D341Med (cell line): ENCODE results near the gene IL17REL.
A peak's percentile ranks its signal among the peaks of the same experiment; 100 is the strongest.

Experiments
- DNase-seq: peaks from one replicate; pipeline ENCODE4 v3.0.0; 2012; ENCODE audit warnings: low spot score

IL17REL gene

DNA sequence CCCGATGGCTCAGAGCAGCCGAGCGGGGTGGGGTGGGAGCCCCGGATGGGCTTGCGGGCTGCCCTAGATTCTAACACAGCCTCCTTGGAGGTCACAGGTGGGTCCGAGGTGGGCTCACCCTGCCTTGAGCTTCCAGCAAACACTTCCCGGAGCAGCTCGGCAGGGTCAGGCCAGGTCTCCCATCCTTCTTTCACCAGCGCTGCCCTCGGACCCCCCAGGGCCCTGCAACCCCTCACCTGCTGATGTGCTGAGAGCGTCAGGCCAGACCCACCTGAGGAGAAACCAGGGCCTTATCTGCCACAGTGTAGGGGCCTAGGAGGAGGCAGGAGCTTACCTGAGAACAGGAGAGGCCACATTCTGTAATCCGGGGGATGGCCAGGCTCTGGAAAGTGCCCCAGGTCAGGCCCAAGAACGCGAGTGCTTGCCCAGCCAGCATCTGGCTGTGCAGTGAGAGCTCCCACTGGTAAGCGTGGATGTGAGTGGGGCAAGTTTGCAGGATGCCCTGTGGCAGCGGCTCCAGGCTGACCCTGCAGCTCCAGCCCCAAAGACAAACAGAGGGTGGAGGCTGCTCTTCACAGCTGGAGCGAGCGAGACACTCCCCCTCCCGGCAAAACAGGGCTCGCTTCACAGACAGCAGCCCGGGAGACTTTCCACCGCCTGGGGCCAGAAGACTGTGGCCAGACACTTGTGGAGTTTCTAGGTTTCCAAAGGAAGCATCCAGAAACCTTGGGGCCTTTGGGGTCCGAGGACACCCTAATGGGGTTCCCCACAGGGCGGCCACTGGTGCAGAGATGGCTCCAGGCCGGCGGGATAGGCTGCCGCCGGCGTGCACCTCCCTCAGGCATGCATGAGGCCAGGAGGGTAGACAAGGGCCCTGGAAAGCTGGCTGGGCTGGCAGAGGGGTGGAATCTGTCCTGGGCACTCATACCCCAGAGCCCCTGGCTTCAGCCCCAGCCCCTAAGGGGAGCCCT is at the start of gene IL17REL:
IL17REL (minus strand) TSS at position 555 of the 971 bp plus-strand sequence; CDS start at position 436, 119 bp downstream.
- DNase-seq = peak; percentile 46

DNA sequence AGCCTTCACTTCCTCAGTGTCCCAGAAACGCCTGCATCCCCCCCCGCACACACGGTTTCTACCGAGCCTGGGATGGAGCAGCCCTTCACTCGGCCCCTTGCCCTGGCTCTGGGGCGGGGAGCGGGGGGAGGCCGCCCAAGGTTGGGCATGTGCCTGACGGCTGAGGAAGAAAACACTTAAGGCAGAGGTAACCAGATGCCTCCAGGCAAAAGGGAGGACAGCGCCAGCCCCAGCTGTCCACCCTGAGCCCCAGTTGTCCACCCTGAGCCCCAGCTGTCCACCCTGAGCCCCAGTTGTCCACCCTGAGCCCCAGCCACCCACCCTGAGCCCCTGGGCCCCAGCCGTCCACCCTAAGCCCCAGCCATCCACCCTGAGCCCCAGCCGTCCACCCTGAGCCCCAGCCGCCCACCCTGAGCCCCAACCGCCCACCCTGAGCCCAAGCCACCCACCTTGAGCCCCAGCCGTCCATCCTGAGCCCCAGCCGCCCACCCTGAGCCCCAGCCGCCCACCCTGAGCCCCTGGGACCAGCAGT is 49.3 kb upstream of the IL17REL start:
- DNase-seq = no peak

DNA sequence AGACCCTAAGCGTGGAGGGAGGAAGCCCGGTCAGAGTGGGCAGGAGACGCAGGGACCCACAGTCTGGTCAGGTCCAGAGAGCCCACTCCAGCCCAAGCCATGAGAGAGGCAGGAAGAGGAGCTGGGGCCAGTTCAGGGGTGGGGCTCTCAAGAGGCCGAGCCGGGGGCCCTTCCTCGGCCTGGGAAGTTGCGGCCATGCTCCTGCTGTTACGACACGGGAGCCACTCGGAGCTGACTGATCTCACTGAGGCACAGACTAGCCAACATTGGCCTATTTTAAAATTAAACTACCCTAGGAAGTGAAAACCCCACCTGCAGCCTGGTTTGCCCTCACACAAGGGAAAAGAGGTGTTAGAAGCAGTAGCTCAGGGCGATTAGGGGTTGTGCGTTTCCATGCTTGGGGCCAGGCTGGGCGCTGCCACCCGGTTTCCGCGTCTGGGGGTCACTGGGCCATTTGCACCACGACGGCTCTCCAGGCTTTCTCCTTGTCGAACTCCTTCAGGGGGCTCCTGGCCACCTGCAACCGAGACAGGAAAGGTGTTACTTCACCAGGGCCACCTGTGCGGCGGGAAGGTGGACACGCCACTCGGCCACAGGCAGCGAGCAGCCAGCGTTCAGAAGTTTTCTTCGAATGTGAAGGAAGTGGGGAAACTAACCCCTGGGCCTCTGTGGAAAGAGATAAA is 48.7 kb upstream of the IL17REL start:
- DNase-seq = no peak

DNA sequence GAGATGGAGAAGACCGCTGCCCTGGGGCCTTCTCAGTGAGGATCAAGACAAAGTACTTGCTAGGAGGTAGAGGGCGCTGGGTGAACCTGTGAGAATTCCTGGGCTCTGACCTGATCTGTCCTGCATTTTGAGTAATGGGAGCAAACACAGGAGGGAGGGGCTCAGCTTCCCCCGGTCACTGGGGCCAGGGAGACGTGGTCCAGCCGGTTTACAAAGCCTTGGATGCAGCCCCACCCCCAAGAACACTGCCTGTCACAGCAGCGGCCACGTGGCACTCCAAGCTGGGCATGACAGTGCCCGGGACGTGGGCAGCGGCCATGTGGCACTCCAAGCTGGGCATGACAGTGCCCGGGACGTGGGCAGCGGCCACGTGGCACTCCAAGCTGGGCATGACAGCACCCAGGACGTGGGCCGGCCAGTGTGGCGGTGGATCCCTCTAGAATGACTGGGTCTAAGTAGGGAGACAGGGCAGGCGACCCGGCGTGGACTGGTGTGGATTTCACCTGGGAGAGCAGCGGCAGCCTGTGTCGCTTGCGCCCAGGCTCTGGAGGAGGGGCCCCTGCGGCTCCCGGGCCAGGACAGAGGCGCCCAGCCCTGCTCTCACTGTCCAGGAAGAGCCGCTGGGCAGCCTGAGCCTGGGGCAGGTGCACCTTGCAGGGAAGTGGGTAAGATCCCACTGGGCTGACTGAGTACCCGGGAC is 48.0 kb upstream of the IL17REL start:
- DNase-seq = no peak

DNA sequence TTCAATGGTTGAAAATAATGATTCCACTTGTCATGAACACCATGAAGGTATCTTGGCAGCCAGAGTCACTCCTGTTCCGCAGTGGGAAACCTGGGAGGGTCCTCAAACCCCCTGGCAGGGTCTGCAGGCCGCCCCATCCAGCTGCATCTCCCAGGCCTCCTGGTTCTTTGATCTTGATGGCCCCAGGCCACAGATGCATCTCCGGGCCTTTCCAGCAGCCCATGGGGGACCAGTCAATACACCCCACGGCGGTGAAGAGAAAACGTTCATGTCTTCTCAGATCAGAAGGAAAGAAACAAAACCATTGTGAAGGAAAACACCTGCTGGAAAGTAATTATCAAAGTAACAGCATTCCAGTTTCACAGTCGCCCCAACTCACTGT is 47.3 kb upstream of the IL17REL start:
- no peak for DNase-seq

DNA sequence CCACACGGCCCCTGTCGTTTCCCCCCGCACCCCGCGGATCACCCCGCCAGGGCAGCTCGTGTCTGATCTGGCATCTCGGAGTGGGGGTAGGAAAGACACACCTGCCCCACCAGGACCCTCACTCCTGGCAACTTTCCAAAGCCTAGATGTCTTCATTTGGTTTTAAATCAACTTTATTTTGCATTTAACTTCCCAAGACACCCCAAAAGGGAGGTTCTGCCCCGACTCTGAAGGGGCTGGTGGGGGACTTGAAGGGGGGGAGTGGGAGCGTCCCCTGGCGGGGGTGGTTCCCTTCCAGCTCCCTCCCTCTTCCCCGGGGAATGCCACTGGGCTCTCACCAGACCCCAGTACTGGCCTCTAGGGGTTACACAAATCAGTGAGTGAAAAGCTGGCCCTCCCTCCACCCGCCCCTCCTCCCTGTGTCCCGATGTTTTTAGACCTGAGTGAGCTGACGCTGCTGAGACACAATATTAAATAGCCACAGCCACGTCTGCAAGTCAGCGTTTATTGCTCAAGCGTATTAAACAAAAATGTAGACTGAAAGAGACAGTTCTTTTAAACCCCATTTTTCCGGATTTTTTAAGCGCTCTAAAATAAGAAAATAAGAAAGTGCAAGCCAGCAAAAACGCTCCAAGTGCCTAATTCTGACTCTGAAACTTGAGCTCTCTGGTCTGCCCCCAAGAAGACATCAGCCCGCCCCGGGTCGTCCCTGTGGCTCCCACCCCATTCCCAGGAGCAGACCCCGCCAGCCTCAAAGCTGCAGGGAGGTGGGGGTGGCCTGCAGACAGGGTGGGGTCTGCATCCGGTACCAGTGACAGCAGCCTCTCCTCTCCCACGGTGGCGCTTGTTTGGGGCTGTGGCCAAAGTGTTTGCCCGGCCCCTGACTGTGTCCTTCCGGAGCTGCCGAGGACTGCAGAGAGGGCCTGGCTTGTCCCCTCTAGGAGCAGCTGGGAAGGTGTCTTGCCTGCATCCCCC is 46.6 kb upstream of the IL17REL start:
- no peak for DNase-seq

DNA sequence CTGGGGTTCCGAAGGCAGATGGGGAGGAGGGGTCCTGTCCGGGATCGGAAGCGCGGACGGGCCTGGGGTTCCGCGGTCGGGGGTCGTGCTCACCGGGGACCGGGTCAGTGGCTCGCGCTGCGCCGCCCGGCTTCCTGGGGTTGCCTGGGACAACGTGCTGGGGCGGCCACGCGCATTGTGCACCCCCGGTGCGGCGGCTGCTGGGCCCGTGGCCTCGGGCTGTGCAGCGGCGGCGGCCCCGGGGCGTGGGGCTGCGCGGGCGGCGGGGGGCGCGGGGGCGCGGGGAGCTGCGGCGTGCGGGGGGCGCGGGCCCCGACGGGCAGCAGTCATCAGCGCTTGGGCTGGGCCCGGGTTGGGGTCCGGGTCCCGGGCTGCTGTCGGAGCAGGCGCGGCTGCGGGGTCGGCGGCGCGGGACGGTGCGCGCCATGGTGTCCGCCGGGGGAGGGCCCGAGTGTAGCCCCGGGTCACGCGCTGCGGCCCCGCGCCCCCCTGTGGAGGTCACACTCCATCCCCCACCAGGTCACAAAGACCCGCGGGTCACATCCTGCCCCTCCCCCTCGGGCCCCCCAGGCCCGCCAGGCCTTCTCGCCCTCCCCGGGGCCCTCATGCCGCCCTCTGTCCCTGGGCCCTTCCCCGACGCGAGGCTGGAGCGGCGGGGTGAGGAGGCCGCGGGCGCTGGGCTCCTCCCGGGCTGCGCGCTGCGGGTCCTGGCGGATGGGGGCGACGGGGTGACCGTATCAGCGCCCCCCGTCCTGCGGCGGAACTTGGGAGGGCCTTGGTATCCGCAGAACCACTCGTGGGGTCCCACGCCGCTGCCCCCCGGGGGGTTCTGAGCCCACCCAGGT is 45.7 kb upstream of the IL17REL start, which contains the start of gene TTLL8:
TTLL8 (minus strand) TSS at position 238 of the 845 bp plus-strand sequence.
- DNase-seq = no peak

DNA sequence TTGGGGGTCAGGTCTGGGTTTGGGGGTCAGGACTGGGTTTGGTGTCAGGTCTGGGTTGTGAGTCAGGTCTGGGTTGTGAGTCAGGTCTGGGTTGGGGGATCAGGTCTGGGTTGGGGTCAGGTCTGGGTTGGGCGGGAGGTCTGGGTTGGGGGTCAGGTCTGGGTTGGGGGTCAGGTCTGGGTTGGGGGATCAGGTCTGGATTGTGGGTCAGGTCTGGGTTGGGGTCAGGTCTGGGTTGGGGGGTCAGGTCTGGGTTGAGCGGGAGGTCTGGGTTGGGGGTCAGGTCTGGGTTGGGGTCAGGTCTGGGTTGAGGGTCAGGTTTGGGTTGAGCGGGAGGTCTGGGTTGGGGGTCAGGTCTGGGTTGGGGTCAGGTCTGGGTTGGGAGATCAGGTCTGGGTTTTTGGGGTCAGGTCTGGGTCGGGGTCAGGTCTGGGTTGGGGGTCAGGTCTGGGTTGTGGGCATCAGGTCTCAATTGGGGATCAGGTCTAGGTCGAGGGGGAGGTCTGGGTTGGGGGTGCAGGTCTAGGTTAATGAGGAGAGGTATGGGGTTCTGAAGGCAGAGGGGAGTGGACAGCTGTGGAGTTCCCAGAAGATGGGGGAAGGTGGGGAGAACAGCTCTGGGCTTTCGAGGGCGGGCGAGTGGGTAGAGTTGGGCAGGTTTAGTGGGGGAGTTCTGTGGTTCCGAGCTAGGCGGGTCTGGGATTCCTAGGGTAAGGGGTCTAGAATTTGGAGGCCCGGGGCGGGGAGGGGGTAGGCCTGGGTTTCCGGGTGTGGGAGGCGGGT is 44.9 kb upstream of the IL17REL start:
- no peak for DNase-seq

DNA sequence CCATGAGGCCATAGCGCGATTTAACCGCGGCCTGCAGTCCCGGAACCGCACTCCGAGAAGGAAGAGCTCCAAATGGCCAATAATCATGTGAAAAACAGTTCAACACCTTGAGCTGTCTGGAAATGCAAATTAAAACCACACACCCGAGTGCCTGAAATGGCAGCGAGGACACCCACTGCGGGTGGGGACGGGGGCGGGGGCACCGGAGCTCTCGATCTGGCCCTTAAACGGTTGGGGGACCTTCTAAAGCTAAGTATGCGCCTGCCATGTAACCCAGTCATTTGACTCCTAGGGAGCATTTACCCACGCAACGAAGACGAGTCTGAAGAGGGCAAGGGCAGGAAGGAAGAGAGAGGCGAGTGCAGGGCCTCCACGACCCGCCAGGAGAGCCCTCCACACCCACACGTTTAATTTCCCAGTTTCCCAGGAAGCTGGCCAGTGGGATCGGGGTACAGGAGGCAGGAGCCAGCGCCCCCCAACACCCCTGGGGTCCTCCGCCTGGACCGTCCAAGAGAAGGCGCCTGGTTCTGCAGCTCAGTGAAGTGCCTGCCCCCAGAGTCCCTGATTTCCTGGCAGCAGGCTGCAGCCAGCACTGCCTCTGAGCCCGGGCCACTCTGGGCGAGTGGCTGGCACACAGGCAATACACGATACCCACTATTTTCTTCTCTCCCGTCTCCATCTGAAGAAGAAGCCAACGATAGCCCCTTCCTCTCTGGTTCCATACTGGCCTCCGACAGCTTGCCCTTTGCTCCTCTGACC is 43.8 kb upstream of the IL17REL start:
- no peak for DNase-seq

DNA sequence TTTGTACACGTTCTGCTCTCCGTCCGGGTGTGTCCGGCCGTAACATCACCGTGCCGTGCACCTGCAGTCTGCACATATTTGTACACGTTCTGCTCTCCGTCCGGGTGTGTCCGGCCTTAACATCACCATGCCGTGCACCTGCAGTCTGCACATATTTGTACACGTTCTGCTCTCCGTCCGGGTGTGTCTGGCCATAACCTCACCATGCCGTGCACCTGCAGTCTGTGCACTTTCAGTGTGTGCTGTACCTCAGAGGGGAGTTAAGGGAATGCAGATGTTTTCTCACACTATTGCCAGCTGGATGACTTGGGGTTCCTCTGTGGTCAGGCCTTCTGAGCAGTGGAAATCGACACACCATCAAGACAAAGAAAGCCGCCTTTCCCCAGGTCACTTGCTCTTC is 41.3 kb upstream of the IL17REL start:
- no peak for DNase-seq

DNA sequence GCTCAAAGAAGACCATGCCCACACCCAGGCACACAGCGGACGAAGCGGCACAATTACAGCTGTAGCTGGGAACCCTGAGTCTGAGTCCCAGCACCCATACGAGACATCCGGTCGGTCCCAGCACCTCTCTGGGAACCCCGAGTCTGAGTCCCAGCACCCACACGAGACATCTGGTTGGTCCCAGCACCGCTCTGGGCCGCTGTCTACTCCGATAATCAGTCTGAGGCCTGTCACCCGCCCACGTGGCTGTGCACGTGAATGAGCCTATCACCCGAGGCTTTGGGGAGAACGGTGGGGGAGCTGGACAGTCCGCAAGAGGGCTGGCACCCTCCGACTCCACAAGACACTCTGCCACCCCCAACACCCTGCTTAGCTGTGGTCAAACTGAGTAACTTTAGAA is 39.4 kb upstream of the IL17REL start:
- no peak for DNase-seq

DNA sequence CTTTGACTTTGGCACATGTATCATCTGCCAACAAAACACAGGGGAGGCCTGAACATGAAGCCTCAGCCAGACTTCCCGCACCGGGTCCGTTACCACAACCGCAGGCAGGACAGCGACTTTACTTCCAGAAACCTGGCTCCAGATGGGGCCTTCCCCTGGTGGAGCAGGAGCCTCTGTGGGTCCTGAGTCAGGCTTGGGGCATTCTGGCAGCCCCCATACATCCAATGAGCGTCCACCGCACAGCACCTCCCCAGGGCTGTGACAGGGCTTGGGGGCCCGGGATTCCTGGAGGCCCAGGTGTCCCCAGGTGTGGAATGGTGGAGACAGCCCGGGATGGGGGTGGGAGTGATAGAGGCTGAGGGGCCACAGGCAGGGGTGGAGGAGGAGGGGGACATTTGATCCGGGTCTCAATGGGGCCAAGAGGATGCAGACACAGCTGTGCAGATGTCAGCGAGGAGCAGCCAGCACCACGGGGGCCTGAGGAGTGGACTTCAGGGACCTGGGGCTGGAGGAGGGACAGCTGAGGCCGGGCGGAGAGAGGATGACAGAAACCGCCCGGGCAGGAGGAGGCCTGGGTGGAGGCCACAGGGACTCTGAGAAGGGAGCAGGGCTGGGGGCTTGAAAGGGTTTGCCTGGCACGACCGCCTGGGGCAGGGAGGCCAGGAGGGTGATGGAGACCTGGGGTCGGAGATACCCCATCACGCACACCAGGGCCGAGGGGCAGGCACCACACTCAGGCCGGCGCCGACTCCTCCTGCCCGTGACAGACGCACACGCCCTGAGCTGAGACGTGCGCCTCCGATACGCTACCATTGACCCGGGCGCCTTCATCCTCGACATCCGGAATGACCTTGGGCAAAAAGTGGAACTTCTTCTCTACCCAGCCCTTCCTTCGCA is 37.0 kb upstream of the IL17REL start:
- no peak for DNase-seq

DNA sequence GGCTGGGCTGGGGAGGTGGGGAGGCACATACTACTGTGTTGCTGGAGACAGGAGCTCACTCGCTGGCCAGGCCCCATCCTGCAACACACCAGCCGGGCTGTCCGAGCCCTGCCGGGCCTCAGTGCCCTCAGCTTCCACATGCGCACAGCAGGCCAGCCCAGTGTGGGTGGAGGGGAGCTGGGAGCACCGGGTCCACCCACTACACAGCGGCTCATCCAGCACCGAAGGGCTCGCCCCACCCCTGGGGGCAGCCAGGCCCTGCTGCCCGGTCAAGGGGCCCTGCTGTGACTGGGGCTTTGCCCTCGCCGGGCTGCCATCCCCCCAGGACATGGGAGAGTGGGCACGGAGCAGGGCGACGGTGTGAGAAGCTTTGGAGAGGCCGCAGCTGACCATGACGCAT is 36.3 kb upstream of the IL17REL start:
- DNase-seq = no peak

DNA sequence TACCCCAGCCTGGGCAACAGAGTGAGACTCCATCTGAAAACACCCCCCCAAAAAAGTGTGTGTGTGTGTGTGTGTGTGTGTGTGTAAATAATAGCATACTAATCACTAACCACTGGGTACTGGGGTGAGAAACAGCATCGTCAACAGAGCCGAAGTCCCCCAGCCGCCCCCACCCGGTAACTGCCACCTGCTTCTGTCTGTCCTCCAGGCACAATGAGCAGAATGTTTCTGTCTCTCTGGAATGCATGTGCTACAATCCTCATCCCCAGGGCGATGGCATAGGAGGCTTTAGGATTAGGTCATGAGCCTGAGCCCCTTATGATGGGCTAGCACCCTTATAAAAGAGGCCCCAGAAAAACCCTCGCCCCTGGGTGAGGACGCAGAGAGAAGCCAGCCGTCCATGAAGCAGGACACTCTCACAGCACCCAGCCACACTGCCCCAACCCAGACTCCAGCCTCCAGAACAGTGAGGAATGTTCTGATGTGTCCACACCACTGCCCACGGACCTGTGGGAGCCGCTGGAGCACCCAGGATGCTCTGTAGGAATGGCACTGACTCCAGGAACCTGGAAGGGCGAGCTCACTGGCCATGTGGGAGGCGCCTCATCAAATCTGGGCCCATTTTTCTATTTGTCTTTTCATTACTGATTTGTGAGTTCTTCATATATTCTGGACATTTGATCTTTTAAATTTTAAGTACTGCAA is 35.6 kb upstream of the IL17REL start:
- DNase-seq = no peak

DNA sequence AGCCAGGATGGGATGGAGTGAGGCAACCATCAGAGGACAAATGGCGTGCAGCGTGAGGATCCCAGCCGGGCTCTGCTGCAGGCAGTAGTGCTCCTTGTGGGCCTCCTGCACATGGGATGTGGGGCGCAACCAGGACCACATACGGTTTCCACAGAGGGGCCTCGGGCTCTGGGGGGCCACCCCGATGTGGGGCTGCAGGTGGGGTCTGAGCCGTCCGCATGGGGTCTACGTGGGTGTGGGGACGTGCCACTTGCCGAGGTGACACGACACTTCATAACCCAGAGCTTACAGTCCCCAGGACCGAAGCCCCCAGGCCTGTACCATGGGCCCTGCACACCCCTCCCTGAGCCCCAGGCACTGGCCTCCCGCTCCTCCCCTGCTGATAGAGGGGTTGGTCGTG is 34.8 kb upstream of the IL17REL start:
- no peak for DNase-seq

DNA sequence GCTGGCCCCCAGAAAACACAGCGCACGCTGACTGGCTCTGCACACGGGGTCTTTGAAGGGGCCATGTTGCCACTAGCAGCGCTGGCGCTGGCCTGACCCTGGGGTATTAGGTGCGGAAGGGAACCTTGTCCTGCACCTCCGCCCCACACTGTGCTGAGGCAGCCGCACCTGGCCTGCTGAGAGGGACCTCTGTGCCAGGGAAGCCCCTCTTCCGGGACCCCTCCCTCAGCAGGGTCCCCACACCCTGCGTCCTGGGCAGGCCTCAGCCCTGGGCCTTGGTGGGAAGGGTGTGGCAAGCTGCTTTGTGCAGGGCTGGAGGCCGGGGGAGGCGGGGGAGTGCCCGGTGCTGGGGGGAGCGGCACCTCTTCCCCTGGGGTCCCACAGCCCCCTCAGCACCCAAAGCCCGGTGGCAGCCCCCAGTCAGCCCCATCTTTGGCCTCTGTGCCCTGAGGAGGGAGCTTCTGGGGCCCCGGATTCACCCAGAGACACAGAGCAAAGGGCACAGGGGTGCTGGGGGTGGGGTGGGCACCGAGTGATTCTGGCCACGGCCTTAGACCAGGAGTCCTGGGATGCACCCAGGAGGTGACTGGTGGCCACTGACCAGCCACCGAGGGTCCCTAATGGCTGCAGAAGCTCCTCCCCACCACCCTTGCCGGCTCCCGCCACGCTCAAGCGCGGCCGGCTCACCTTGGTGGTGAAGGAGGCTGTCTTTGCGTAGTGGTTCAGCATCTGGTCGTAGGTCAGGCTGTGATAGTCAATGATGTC is 34.1 kb upstream of the IL17REL start:
- DNase-seq = no peak
